AG09319 (cell line): Measurements from ENCODE around the gene PAFAH2.

Experiments
- DNase-seq: peaks from one replicate; pipeline ENCODE4 v3.0.0-alpha.2; 2010; ENCODE audit warnings: low read depth; ENCODE audit errors: extremely low read depth
- TF ChIP-seq, protein P1 (sequence below): IDR thresholded peaks from 2 replicates; pipeline ENCODE4 v1.5.1; 2011; ENCODE audit warnings: low read depth, mild to moderate bottlenecking, inconsistent platforms, low read length, moderate library complexity

The PAFAH2 gene

DNA sequence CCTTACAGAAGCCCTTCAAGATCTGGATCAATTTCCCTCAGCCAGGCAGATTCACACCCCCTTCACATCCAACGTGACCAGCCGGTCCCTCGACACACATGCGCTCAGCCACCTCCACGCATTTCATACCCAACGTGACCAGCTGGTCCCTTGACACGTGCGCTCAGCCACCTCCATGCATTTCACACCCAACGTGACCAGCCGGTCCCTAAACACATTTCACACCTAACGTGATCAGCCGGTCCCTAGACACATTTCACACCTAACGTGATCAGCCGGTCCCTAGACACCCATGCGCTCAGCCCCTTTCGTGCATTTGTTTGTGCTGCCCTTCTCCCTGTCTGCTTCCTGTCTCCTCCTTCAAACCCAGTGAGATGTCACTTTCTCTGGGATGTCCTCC lies 8.8 kb upstream of the PAFAH2 start:
- TF ChIP-seq, protein P1, sequence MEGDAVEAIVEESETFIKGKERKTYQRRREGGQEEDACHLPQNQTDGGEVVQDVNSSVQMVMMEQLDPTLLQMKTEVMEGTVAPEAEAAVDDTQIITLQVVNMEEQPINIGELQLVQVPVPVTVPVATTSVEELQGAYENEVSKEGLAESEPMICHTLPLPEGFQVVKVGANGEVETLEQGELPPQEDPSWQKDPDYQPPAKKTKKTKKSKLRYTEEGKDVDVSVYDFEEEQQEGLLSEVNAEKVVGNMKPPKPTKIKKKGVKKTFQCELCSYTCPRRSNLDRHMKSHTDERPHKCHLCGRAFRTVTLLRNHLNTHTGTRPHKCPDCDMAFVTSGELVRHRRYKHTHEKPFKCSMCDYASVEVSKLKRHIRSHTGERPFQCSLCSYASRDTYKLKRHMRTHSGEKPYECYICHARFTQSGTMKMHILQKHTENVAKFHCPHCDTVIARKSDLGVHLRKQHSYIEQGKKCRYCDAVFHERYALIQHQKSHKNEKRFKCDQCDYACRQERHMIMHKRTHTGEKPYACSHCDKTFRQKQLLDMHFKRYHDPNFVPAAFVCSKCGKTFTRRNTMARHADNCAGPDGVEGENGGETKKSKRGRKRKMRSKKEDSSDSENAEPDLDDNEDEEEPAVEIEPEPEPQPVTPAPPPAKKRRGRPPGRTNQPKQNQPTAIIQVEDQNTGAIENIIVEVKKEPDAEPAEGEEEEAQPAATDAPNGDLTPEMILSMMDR = no peak
- no peak for DNase-seq

DNA sequence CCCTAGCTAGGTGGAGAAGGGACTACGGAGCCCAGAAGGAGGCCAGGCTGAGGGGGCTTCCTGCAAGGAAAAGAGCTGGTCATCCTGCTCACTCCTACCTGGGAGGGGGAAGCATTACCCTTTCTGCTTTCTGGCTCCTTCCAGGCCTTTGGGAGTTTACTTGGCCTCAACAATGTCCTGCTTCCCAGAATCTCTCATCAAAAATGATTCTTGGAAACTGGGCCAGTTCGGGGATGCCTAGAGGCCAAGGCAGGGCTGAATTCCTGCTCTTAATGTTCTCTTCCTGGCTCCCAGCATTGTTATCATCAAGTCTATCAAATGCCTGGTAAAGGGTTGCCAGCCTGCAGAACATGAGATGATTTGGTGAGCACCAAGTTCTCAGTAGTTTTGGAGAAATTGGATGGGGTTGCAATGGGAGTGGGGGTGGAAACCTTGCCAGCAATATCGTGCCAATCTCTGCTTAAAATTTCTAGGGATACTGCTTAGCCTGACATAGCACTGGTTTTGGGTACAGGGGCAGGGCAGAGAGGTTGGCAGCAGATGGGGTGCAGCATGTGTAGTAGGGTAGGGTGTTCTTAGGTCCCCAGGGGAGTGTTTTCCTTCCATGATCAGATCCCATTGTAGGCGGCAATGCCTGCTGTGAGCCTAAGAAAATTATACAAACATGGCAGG lies 7.7 kb upstream of the PAFAH2 start:
- DNase-seq = no peak
- TF ChIP-seq, protein P1 = no peak

DNA sequence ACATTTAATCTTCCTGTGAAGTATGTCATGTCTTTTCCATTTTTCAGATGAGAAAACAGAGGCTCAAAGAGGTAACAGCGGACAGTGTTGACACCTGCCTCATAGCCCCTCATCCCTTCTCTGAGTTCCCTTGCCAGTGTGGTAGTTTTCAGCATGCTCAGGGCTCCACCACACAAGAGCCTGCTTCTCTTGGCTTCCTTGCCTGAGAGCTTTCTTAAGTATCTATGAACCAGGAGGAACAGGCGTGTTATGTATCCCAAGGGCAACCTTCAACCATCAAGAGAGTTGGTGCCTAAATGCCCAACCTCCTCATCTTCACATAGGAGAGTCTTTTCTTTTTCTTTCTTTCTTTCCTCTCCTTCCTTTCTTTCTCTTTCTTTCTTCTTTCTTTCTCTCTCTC lies 5.9 kb upstream of the PAFAH2 start:
- no peak for DNase-seq
- TF ChIP-seq, protein P1 = no peak

DNA sequence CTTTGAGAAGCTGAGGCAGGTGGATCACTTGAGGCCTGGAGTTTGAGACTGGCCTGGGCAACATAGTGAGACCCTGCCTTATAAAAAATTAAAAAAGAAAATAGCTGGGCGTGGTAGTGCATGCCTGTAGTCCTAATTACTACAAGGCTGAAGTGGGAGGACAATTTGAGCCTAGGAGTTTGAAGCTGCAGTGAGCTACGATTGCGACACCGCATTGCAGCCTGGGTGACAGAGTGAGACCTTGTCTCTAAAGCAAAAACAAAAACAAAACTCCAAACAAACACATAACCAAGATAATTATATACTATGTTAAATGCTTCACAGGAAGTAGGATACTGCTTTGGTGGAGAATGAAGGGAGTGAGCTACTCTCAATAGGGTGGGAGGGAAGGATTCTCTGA lies 5.4 kb upstream of the PAFAH2 start:
- TF ChIP-seq, protein P1 = no peak
- DNase-seq = no peak

DNA sequence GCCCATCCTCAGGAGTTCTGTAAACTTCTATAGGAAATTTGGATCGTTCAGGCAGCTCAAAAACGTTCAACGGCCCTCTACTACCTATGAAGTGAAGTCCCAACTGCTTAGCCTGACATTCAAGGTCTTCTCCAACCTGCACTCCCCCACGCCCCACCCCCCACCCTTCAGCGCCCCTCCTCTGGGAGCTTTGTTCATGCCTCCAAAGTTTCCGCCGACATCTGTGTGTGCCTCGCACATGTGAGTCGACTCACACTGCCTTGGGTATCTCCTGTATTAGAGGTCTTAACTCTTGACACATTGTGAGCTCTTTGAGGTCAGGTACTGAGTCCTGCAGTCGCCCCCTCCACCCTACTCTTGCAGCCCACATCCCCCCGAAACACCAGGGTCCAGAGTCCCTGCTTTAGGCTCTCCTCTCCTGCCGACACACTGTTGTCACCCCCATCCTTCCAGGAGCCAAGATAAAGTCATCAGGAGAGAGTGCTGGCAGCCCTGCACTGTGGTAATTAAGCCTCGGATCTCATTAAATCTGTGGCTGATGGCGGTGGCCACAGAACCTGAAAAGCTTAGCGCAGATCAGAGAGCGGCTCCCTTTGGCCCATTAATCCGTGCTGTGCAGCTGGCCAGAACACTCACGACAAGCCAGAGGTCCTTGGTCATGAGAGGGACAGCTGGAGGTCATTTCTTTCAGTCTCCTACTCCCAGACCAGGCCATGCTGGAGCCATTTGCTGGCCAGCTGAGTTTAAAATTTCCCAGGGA lies 1.4 kb upstream of the PAFAH2 start:
- DNase-seq = no peak
- TF ChIP-seq, protein P1 = no peak

DNA sequence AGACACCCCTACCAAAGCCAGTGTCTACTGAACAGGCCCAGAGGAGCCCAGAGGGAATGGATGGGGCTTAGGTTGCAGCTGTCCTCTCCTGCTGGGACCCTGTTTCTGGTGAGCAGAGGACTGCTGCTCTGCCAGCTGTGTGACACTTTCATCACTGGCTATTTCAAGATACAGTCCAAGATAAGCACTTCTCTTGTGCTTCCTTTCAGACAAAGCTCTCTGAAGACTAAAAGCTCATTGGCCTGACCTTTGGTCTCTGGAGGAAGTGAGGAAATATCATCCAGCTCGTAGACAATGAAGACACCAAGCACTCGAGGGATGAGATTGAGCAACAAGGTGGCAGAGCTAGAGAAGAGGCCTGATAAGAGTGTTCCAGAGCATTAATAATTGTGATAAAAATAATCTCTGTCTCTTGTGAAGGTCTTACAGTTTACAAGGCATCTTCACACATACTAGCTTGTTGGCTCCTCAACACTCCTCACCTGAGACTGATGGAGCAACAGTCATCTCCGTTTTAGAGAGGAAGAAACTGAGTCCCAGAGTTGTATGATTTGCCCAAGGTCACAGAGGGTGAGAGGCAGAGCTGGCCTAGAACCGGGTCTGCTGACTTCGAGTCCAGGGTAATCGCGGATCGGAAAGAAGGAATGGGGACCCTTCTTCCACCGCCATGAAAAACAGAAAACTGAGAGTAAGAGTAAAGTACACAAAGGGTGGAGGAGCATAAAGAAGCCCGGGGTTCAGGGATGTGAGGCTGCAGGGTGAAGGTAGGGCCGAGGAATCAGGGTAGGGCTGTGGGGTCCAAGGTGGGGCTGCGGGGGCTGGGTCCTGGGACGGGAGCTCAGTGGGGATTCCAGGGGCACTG lies 666 bp downstream of the PAFAH2 start:
- no peak for DNase-seq
- TF ChIP-seq, protein P1 = no peak
